H9 (cell line): ENCODE data around the gene KLRK1. TPM values are rescaled to one million over a fixed set of nuclear protein-coding genes. Genes with fewer than 3 reads are reported as not detected.
"Not testable (repeated sequence)": the region's sequence is repeated elsewhere in the genome, so short reads cannot be mapped to it uniquely, and the experiment has no call there.

Experiments
- DNase-seq: peaks from one replicate; pipeline ENCODE4 v3.0.0-alpha.2; 2017
- H2AFZ ChIP-seq: one replicate; pipeline ENCODE4 v1.6.1; 2013; ENCODE audit warnings: mild to moderate bottlenecking, low read length, control low read depth, moderate library complexity
- H2AK5ac ChIP-seq: 2 replicates; pipeline ENCODE4 v1.6.1; 2013; ENCODE audit warnings: low read length, control low read depth, mixed read lengths; ENCODE audit not compliant: insufficient read length
- H2BK120ac ChIP-seq: one replicate; pipeline ENCODE4 v1.6.1; 2013; ENCODE audit warnings: low read depth, mild to moderate bottlenecking, low read length, control low read depth, inconsistent platforms; ENCODE audit not compliant: poor library complexity, severe bottlenecking
- H2BK12ac ChIP-seq: 2 replicates; pipeline ENCODE4 v1.6.1; 2013; ENCODE audit warnings: low read length, control low read depth, mixed read lengths, low read depth; ENCODE audit not compliant: insufficient read length
- H2BK15ac ChIP-seq: 2 replicates; pipeline ENCODE4 v1.6.1; 2013; ENCODE audit warnings: low read depth, low read length, control low read depth
- H2BK20ac ChIP-seq: one replicate; pipeline ENCODE4 v1.6.1; 2013; ENCODE audit warnings: low read depth, mild to moderate bottlenecking, low read length, control low read depth, inconsistent platforms; ENCODE audit not compliant: poor library complexity, severe bottlenecking
- H2BK5ac ChIP-seq: 2 replicates; pipeline ENCODE4 v1.6.1; 2013; ENCODE audit warnings: low read length, control low read depth, mixed read lengths; ENCODE audit not compliant: insufficient read length
- H3K14ac ChIP-seq: 2 replicates; pipeline ENCODE4 v1.6.1; 2013; ENCODE audit warnings: low read length, control low read depth; ENCODE audit not compliant: insufficient read depth
- H3K18ac ChIP-seq: 2 replicates; pipeline ENCODE4 v1.6.1; 2013; ENCODE audit warnings: low read depth, mild to moderate bottlenecking, mixed read lengths, low read length, control low read depth; ENCODE audit not compliant: insufficient read length
- H3K23ac ChIP-seq: 2 replicates; pipeline ENCODE4 v1.6.1; 2013; ENCODE audit warnings: low read length, control low read depth, mixed read lengths, low read depth; ENCODE audit not compliant: insufficient read length
- H3K23me2 ChIP-seq: 2 replicates; pipeline ENCODE4 v1.6.1; 2013; ENCODE audit warnings: low read depth, mild to moderate bottlenecking, mixed read lengths, low read length, control low read depth; ENCODE audit not compliant: insufficient read length, poor library complexity, severe bottlenecking
- H3K27ac ChIP-seq: 2 replicates; pipeline ENCODE4 v1.5.1; 2013; ENCODE audit warnings: low read length, control low read depth, mixed read lengths, low read depth; ENCODE audit not compliant: insufficient read length
- H3K27me3 ChIP-seq: 2 replicates; pipeline ENCODE4 v1.6.1; 2013; ENCODE audit warnings: low read length, control low read depth, inconsistent platforms; ENCODE audit not compliant: insufficient read depth
- H3K4ac ChIP-seq: 2 replicates; pipeline ENCODE4 v1.6.1; 2013; ENCODE audit warnings: low read depth, mild to moderate bottlenecking, control low read depth, inconsistent platforms, low read length, moderate library complexity
- H3K4me1 ChIP-seq: 2 replicates; pipeline ENCODE4 v1.6.1; 2013; ENCODE audit warnings: low read length, control low read depth, inconsistent platforms; ENCODE audit not compliant: insufficient read depth
- H3K4me2 ChIP-seq: 2 replicates; pipeline ENCODE4 v1.6.1; 2013; ENCODE audit warnings: low read length, control low read depth, mixed read lengths; ENCODE audit not compliant: insufficient read length, insufficient read depth
- H3K56ac ChIP-seq: 2 replicates; pipeline ENCODE4 v1.6.1; 2013; ENCODE audit warnings: low read depth, mild to moderate bottlenecking, mixed read lengths, low read length, control low read depth; ENCODE audit not compliant: insufficient read length
- H3K79me1 ChIP-seq: 2 replicates; pipeline ENCODE4 v1.6.1; 2013; ENCODE audit warnings: low read depth, mild to moderate bottlenecking, moderate library complexity, low read length, control low read depth, inconsistent platforms; ENCODE audit not compliant: insufficient read depth, poor library complexity, severe bottlenecking
- H3K79me2 ChIP-seq: 2 replicates; pipeline ENCODE4 v1.6.1; 2013; ENCODE audit warnings: low read length, control low read depth, inconsistent platforms; ENCODE audit not compliant: insufficient read depth
- H3K9ac ChIP-seq: 2 replicates; pipeline ENCODE4 v1.6.1; 2013; ENCODE audit warnings: low read length, control low read depth, mixed read lengths; ENCODE audit not compliant: insufficient read length; ENCODE audit errors: extremely low read depth
- H3K9me3 ChIP-seq: one replicate; pipeline ENCODE4 v1.6.1; 2013; ENCODE audit warnings: low read depth, low read length, inconsistent platforms; ENCODE audit not compliant: control insufficient read depth
- H3T11ph ChIP-seq: one replicate; pipeline ENCODE4 v1.6.1; 2013; ENCODE audit warnings: mild to moderate bottlenecking, low read length, control low read depth, inconsistent platforms
- H4K20me1 ChIP-seq: one replicate; pipeline ENCODE4 v1.6.1; 2013; ENCODE audit not compliant: control insufficient read depth, insufficient read length, insufficient read depth
- H4K5ac ChIP-seq: 2 replicates; pipeline ENCODE4 v1.6.1; 2013; ENCODE audit warnings: low read depth, mild to moderate bottlenecking, mixed read lengths, low read length, control low read depth; ENCODE audit not compliant: insufficient read length
- H4K8ac ChIP-seq: replicated peaks from 2 replicates; pipeline ENCODE4 v1.6.1; 2013; ENCODE audit warnings: low read length, control low read depth, mixed read lengths, low read depth; ENCODE audit not compliant: insufficient read length
- H4K91ac ChIP-seq: 2 replicates; pipeline ENCODE4 v1.6.1; 2013; ENCODE audit warnings: low read depth, mild to moderate bottlenecking, moderate library complexity, mixed read lengths, low read length, control low read depth; ENCODE audit not compliant: insufficient read length
- H3K27ac Mint-ChIP-seq, 3 experiments: 2 replicates in 2 of 3; 3 replicates in 1 of 3; pipeline ENCODE4 v1.8.0; 2020 to 2021; ENCODE audit warnings: mixed read lengths in 3 of 3, mild to moderate bottlenecking in 1 of 3, moderate library complexity in 1 of 3
- H3K27me3 Mint-ChIP-seq: 2 replicates; pipeline ENCODE4 v1.8.0; 2021; ENCODE audit warnings: low read depth, mild to moderate bottlenecking, moderate library complexity, mixed read lengths
- H3K36me3 Mint-ChIP-seq, 3 experiments: 2 replicates in 2 of 3; 3 replicates in 1 of 3; pipeline ENCODE4 v1.8.0; 2020 to 2021; ENCODE audit warnings: low read depth in 3 of 3, mixed read lengths in 3 of 3; ENCODE audit not compliant: insufficient read depth in 1 of 3
- H3K4me1 Mint-ChIP-seq, 2 experiments: 2 replicates each; pipeline ENCODE4 v1.8.0; 2020; ENCODE audit warnings: mixed read lengths in 2 of 2
- H3K4me3 Mint-ChIP-seq, 2 experiments: 2 replicates in 1 of 2; 3 replicates in 1 of 2; pipeline ENCODE4 v1.8.0; 2020 to 2021; ENCODE audit warnings: mild to moderate bottlenecking in 2 of 2, mixed read lengths in 2 of 2, moderate library complexity in 1 of 2
- H3K9me3 Mint-ChIP-seq, 2 experiments: 2 replicates in 1 of 2; 3 replicates in 1 of 2; pipeline ENCODE4 v1.8.0; 2020; ENCODE audit warnings: mild to moderate bottlenecking in 2 of 2, mixed read lengths in 2 of 2, moderate library complexity in 1 of 2
- WGBS: extraction: QIAGEN DNeasy Blood & Tissue Kit; methylation state at CpG from one replicate; pipeline ENCODE4 v1.1.7; 2013; ENCODE audit warnings: missing lambda C conversion rate, low lambda C conversion rate, mixed read lengths; ENCODE audit not compliant: insufficient read length; ENCODE audit errors: extremely low coverage; 5-methylcytosine and 5-hydroxymethylcytosine counted together
- total RNA-seq: library from RNA; stranded (reverse); gene quantifications from 2 replicates; pipeline ENCODE4 v1.2.1, GENCODE V29; 2021
- TF ChIP-seq, protein P1 (sequence below): fragments of 200-600 bp; sonication (generic); conservative IDR thresholded peaks from 3 replicates; pipeline ENCODE4 v1.8.0; 2021; ENCODE audit warnings: antibody characterized with exemption, mild to moderate bottlenecking

Gene KLRK1
- total RNA-seq, 1 experiment from 2014 or later, result not detected

DNA sequence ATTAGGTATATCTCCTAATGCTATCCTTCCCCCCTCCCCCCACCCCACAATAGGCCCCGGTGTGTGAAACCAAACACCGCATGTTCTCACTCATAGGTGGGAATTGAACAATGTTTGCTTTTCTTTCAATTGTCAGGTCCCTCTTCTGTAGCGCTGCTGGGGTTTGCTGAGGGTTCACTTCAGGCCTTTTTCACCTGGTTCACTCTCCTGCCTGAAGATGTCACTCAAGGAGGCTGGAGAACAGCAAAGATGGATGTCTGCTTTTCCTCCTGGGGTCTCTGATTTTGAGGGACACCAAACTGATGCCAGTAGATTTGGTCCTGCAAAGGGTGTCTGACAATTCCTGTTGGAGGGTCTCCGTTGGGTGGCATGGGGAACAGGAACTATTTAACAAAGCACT is 35.8 kb downstream of the KLRK1 start:
- Histone ChIP-seq H2BK20ac (no peak overlapping the region), H3K4me2 (no peak overlapping the region), H3K14ac (no peak overlapping the region), H3K4ac (no peak overlapping the region), H2BK5ac (no peak overlapping the region), H3T11ph (no peak overlapping the region), H3K18ac (no peak overlapping the region), H3K27me3 (no peaks in the 10 kb centered on the region), H4K8ac (no peak overlapping the region), H4K20me1 (no peaks in the 10 kb centered on the region), H2AFZ (no peak overlapping the region), H4K91ac (no peak overlapping the region), H2AK5ac (no peak overlapping the region), H3K79me1 (no peaks in the 10 kb centered on the region), H2BK120ac (no peak overlapping the region), H3K56ac (no peak overlapping the region), H2BK12ac (no peak overlapping the region), H3K23me2 (no peaks in the 10 kb centered on the region), H4K5ac (no peak overlapping the region), H3K9me3 (no peaks in the 10 kb centered on the region), H3K9ac (no peak overlapping the region), H3K23ac (no peak overlapping the region), H3K27ac (no peak overlapping the region), H2BK15ac (no peak overlapping the region), H3K4me1 (no peaks in the 10 kb centered on the region; the same call in 1 of the 2 replicates), H3K79me2 (no peaks in the 10 kb centered on the region)
- Mint-ChIP-seq H3K4me1 (peaks cover 9 to 17% of the 10 kb centered on the region in 2 experiments), H3K36me3 (peaks cover 0 to 27% (median 10%) of the 10 kb centered on the region in 3 experiments), H3K9me3 (peaks cover 12 to 33% of the 10 kb centered on the region in 2 experiments), H3K4me3 (no peak overlapping the region), H3K27ac (no peak overlapping the region), H3K27me3 (no peaks in the 10 kb centered on the region; the same call in 1 of the 2 replicates)
- TF ChIP-seq, protein P1, sequence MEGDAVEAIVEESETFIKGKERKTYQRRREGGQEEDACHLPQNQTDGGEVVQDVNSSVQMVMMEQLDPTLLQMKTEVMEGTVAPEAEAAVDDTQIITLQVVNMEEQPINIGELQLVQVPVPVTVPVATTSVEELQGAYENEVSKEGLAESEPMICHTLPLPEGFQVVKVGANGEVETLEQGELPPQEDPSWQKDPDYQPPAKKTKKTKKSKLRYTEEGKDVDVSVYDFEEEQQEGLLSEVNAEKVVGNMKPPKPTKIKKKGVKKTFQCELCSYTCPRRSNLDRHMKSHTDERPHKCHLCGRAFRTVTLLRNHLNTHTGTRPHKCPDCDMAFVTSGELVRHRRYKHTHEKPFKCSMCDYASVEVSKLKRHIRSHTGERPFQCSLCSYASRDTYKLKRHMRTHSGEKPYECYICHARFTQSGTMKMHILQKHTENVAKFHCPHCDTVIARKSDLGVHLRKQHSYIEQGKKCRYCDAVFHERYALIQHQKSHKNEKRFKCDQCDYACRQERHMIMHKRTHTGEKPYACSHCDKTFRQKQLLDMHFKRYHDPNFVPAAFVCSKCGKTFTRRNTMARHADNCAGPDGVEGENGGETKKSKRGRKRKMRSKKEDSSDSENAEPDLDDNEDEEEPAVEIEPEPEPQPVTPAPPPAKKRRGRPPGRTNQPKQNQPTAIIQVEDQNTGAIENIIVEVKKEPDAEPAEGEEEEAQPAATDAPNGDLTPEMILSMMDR, result no peak
- WGBS, result no CpG with 5 or more reads among the region's 4 CpGs
- no peak for DNase-seq

- DNase-seq, result not testable (repeated sequence)
- no CpG with 5 or more reads among the region's 3 CpGs for WGBS
Observed at GRCh38 chr12:10351457-10351856, 38.4 kb downstream of the KLRK1 start.

More at GRCh38 chr12:10351457-10351856, 38.4 kb downstream of the KLRK1 start:
- not testable (repeated sequence) for H2BK20ac ChIP-seq, H3K79me1 ChIP-seq, H3K56ac ChIP-seq, H3K9me3 ChIP-seq, H3K4ac ChIP-seq, H3K23me2 ChIP-seq, H2BK120ac ChIP-seq, H3K79me2 ChIP-seq, H3K4me2 ChIP-seq, H3K18ac ChIP-seq, H3K4me3 Mint-ChIP-seq, H3K27me3 Mint-ChIP-seq, H2BK15ac ChIP-seq, H3K27ac ChIP-seq, H3K23ac ChIP-seq, H4K91ac ChIP-seq, H2BK5ac ChIP-seq, H3K4me1 ChIP-seq, H3K27ac Mint-ChIP-seq, H3K14ac ChIP-seq, H4K20me1 ChIP-seq, H3T11ph ChIP-seq, H3K27me3 ChIP-seq, H2AFZ ChIP-seq, H2BK12ac ChIP-seq, H2AK5ac ChIP-seq, H3K4me1 Mint-ChIP-seq, H4K5ac ChIP-seq, H4K8ac ChIP-seq, H3K9ac ChIP-seq
- Mint-ChIP-seq H3K9me3 (peaks cover 9 to 28% of the 10 kb centered on the region in 2 experiments), H3K36me3 (peaks cover 0 to 18% (median 7%) of the 10 kb centered on the region in 3 experiments; a peak in 6 of 7 replicates)
